Nephron (organoid): ENCODE measurements around the gene TMC4.

Source experiments
- H3K27ac Mint-ChIP-seq, 3 experiments: 2 replicates each; pipeline ENCODE4 v1.8.0; 2020; ENCODE audit warnings: mixed read lengths in 3 of 3, mild to moderate bottlenecking in 2 of 3, moderate library complexity in 1 of 3
- H3K27me3 Mint-ChIP-seq: 2 replicates; pipeline ENCODE4 v1.8.0; 2021; ENCODE audit warnings: low read depth, mild to moderate bottlenecking, moderate library complexity, mixed read lengths
- H3K36me3 Mint-ChIP-seq: 2 replicates; pipeline ENCODE4 v1.8.0; 2020; ENCODE audit warnings: low read depth, mixed read lengths
- H3K4me1 Mint-ChIP-seq: 2 replicates; pipeline ENCODE4 v1.8.0; 2020; ENCODE audit warnings: mixed read lengths
- H3K4me3 Mint-ChIP-seq, 3 experiments: 2 replicates each; pipeline ENCODE4 v1.8.0; 2020; ENCODE audit warnings: mild to moderate bottlenecking in 3 of 3, mixed read lengths in 3 of 3, moderate library complexity in 2 of 3
- H3K9me3 Mint-ChIP-seq: 2 replicates; pipeline ENCODE4 v1.8.0; 2020; ENCODE audit warnings: mixed read lengths
- CTCF ChIP-seq, 3 experiments: fragments of 200-600 bp; sonication (generic); IDR thresholded peaks; one replicate each; pipeline ENCODE4 v1.5.0; 2021; ENCODE audit warnings: antibody characterized with exemption in 3 of 3; ENCODE audit not compliant: unreplicated experiment in 3 of 3

Gene TMC4

GRCh38 chr19:54153731-54154326 lies 19.1 kb downstream of the TMC4 start:
- Mint-ChIP-seq H3K4me1 (peaks cover 12% of the 10 kb centered on the region), H3K36me3 (peaks cover 53% of the 10 kb centered on the region)

GRCh38 chr19:54152878-54153524 lies 20.0 kb downstream of the TMC4 start:
- no peak overlapping the region for H3K4me3 Mint-ChIP-seq
- H3K9me3 Mint-ChIP-seq = no peaks in the 10 kb centered on the region
- peak overlapping the region in 2 of 3 experiments; percentile 23 to 37 for H3K27ac Mint-ChIP-seq
- H3K27me3 Mint-ChIP-seq = no peaks in the 10 kb centered on the region
- H3K36me3 Mint-ChIP-seq = peaks cover 55% of the 10 kb centered on the region
- H3K4me1 Mint-ChIP-seq = peaks cover 5% of the 10 kb centered on the region
- no peak for TF ChIP-seq CTCF (IDR thresholded peaks at IDR 0.05; ENCODE audit: unreplicated experiment in 3 of 3)

More at GRCh38 chr19:54153731-54154326, 19.1 kb downstream of the TMC4 start:
- no peaks in the 10 kb centered on the region for H3K27me3 Mint-ChIP-seq
- H3K4me3 Mint-ChIP-seq = no peak overlapping the region
- no peaks in the 10 kb centered on the region for H3K9me3 Mint-ChIP-seq
- peak overlapping the region in 1 of 3 experiments; percentile 37 for H3K27ac Mint-ChIP-seq
- TF ChIP-seq CTCF (IDR thresholded peaks at IDR 0.05; ENCODE audit: unreplicated experiment in 3 of 3) = no peak

- peaks cover 60% of the 10 kb centered on the region for H3K36me3 Mint-ChIP-seq
Observed at GRCh38 chr19:54152267-54152666, 20.7 kb downstream of the TMC4 start.

GRCh38 chr19:54151362-54152035 lies 21.5 kb downstream of the TMC4 start:
- peak overlapping the region in 1 of 3 experiments; percentile 43 for H3K27ac Mint-ChIP-seq
- peaks cover 10% of the 10 kb centered on the region for H3K4me1 Mint-ChIP-seq
- H3K36me3 Mint-ChIP-seq = peaks cover 62% of the 10 kb centered on the region
- no peaks in the 10 kb centered on the region for H3K9me3 Mint-ChIP-seq
- H3K4me3 Mint-ChIP-seq = no peak overlapping the region
- H3K27me3 Mint-ChIP-seq = no peaks in the 10 kb centered on the region
- TF ChIP-seq CTCF (IDR thresholded peaks at IDR 0.05; ENCODE audit: unreplicated experiment in 3 of 3) = no peak

More at GRCh38 chr19:54152267-54152666, 20.7 kb downstream of the TMC4 start:
- no peaks in the 10 kb centered on the region for H3K9me3 Mint-ChIP-seq
- peaks cover 10% of the 10 kb centered on the region for H3K4me1 Mint-ChIP-seq
- no peak overlapping the region for H3K4me3 Mint-ChIP-seq
- H3K27ac Mint-ChIP-seq = no peak overlapping the region
- no peaks in the 10 kb centered on the region for H3K27me3 Mint-ChIP-seq
- TF ChIP-seq CTCF (IDR thresholded peaks at IDR 0.05; ENCODE audit: unreplicated experiment in 3 of 3) = no peak

- no peak for TF ChIP-seq CTCF (IDR thresholded peaks at IDR 0.05; ENCODE audit: unreplicated experiment in 3 of 3)
- no peaks in the 10 kb centered on the region for H3K27me3 Mint-ChIP-seq
- H3K9me3 Mint-ChIP-seq = no peaks in the 10 kb centered on the region
- H3K36me3 Mint-ChIP-seq = peaks cover 64% of the 10 kb centered on the region
- H3K27ac Mint-ChIP-seq = no peak overlapping the region
- H3K4me1 Mint-ChIP-seq = peaks cover 10% of the 10 kb centered on the region
- H3K4me3 Mint-ChIP-seq = no peak overlapping the region
Observed at GRCh38 chr19:54149021-54149812, 23.7 kb downstream of the TMC4 start.
